ENCODE results near the gene WDSUB1.

GRCh38 chr2:159192371-159192918 lies 94.1 kb downstream of the WDSUB1 start:
- TF ChIP-seq GATA2 (IDR thresholded peaks at IDR 0.05; ENCODE audit: low read depth, low read length) (no peak), GATA3 (IDR thresholded peaks at IDR 0.05; ENCODE audit: low read depth, low read length) (no peak)
